CMK (cell line): ENCODE data around the gene LRRC34.
A peak's percentile ranks its signal among the peaks of the same experiment; 100 is the strongest.

Experiments used
- DNase-seq: peaks from one replicate; pipeline ENCODE4 v3.0.0-alpha.2; 2010; ENCODE audit warnings: low read depth

The LRRC34 gene

GRCh38 chr3:169813757-169814517 is 1.2 kb upstream of the LRRC34 start:
- peak; percentile 48 for DNase-seq

GRCh38 chr3:169813278-169813677 is 574 bp upstream of the LRRC34 start:
- no peak for DNase-seq

- DNase-seq = no peak
These were observed 923 bp downstream of the LRRC34 start for GRCh38 chr3:169811631-169812331.

- no peak for DNase-seq
These were observed 3.4 kb downstream of the LRRC34 start for GRCh38 chr3:169809230-169809795.

GRCh38 chr3:169804681-169805080 is 8.0 kb downstream of the LRRC34 start:
- no peak for DNase-seq

GRCh38 chr3:169792359-169792758 is 20.3 kb downstream of the LRRC34 start:
- no peak for DNase-seq

GRCh38 chr3:169790687-169791429 is 21.8 kb downstream of the LRRC34 start:
- DNase-seq = no peak

GRCh38 chr3:169790219-169790618 is 22.5 kb downstream of the LRRC34 start:
- no peak for DNase-seq

- no peak for DNase-seq
These were observed 24.9 kb downstream of the LRRC34 start for GRCh38 chr3:169787791-169788190.

- DNase-seq = no peak
These were observed 25.6 kb downstream of the LRRC34 start for GRCh38 chr3:169787120-169787519.

- DNase-seq = no peak
These were observed 31.4 kb downstream of the LRRC34 start for GRCh38 chr3:169781209-169781855.

GRCh38 chr3:169780742-169781141 is 32.0 kb downstream of the LRRC34 start:
- no peak for DNase-seq

- no peak for DNase-seq
These were observed 34.9 kb downstream of the LRRC34 start for GRCh38 chr3:169777822-169778221.

GRCh38 chr3:169774186-169774585 is 38.5 kb downstream of the LRRC34 start:
- DNase-seq = no peak

- no peak for DNase-seq
These were observed 39.5 kb downstream of the LRRC34 start, which contains the start of gene MYNN for GRCh38 chr3:169772897-169773816. MYNN (plus strand) TSS chr3:169773396; CDS start chr3:169774296, 900 bp downstream.

GRCh38 chr3:169772305-169772896 is 40.3 kb downstream of the LRRC34 start:
- DNase-seq = no peak

- DNase-seq = no peak
These were observed 41.0 kb downstream of the LRRC34 start for GRCh38 chr3:169771497-169772304.

GRCh38 chr3:169769287-169770181 is 43.2 kb downstream of the LRRC34 start, which contains the start of gene ACTRT3:
ACTRT3 (minus strand) TSS chr3:169769561; CDS start chr3:169769520, 41 bp downstream.
- DNase-seq = no peak
